Neural cell (in vitro differentiated cells): ENCODE results near the gene ARL3. TPM values are rescaled to one million over a fixed set of nuclear protein-coding genes. Genes with fewer than 3 reads are reported as not detected.

Experiments used
- H2AFZ ChIP-seq: fragments of 200-600, 300-800 bp; sonication (generic), shearing (Covaris generic); 2 replicates; pipeline ENCODE4 v1.6.0; 2014; ENCODE audit warnings: low read depth, mild to moderate bottlenecking, antibody characterized with exemption, low read length, moderate library complexity
- H3F3A ChIP-seq: fragments of 200-600 bp; shearing (Covaris generic); 2 replicates; pipeline ENCODE4 v1.6.1; 2016; ENCODE audit warnings: mild to moderate bottlenecking, moderate library complexity, mixed read lengths, antibody characterized with exemption, low read length; ENCODE audit not compliant: insufficient read depth, poor library complexity, severe bottlenecking
- H3K27ac ChIP-seq: fragments of 200-600, 300-800 bp; sonication (generic), shearing (Covaris generic); 2 replicates; pipeline ENCODE4 v1.5.1; 2014; ENCODE audit warnings: mild to moderate bottlenecking, low read length, moderate library complexity
- H3K27me3 ChIP-seq: fragments of 300-800, 200-600 bp; sonication (generic), shearing (Covaris generic); 2 replicates; pipeline ENCODE4 v1.6.0; 2014; ENCODE audit warnings: mild to moderate bottlenecking, low read depth, low read length, moderate library complexity; ENCODE audit not compliant: insufficient read depth
- H3K36me3 ChIP-seq: fragments of 300-800, 200-600 bp; sonication (generic), shearing (Covaris generic); 2 replicates; pipeline ENCODE4 v1.5.1; 2014; ENCODE audit warnings: mild to moderate bottlenecking, antibody characterized with exemption, low read length, moderate library complexity; ENCODE audit not compliant: insufficient read depth
- H3K4me2 ChIP-seq: fragments of 300-800, 200-600 bp; sonication (generic), shearing (Covaris generic); 2 replicates; pipeline ENCODE4 v1.6.0; 2014; ENCODE audit warnings: mild to moderate bottlenecking, low read length
- H3K4me3 ChIP-seq: fragments of 300-800, 200-600 bp; sonication (generic), shearing (Covaris generic); 2 replicates; pipeline ENCODE4 v1.5.1; 2014; ENCODE audit warnings: mild to moderate bottlenecking, low read length, moderate library complexity
- H3K79me2 ChIP-seq: fragments of 200-600 bp; shearing (Covaris generic); replicated peaks from 2 replicates; pipeline ENCODE4 v1.6.0; 2014; ENCODE audit warnings: mild to moderate bottlenecking, low read length, moderate library complexity; ENCODE audit not compliant: insufficient read depth
- H3K9ac ChIP-seq: fragments of 300-800, 200-600 bp; sonication (generic), shearing (Covaris generic); 2 replicates; pipeline ENCODE4 v1.6.1; 2016; ENCODE audit warnings: mild to moderate bottlenecking, low read length, mixed read lengths
- H3K9me2 ChIP-seq: fragments of 200-600 bp; shearing (Covaris generic); 2 replicates; pipeline ENCODE4 v1.6.1; 2016; ENCODE audit warnings: mild to moderate bottlenecking, low read length, mixed read lengths; ENCODE audit not compliant: insufficient read depth
- H3K9me3 ChIP-seq: fragments of 200-600, 300-800 bp; sonication (generic), shearing (Covaris generic); 2 replicates; pipeline ENCODE4 v1.6.1; 2016; ENCODE audit warnings: mild to moderate bottlenecking, mixed run types, low read length, moderate library complexity, mixed read lengths
- H4K20me1 ChIP-seq: fragments of 200-600 bp; shearing (Covaris generic); 2 replicates; pipeline ENCODE4 v1.6.1; 2016; ENCODE audit warnings: mild to moderate bottlenecking, mixed run types; ENCODE audit not compliant: insufficient read depth
- CTCF ChIP-seq: fragments of 450-650 bp; IDR thresholded peaks from 2 replicates; pipeline ENCODE4 v1.5.1; 2014; ENCODE audit warnings: antibody characterized with exemption, mild to moderate bottlenecking, moderate library complexity; ENCODE audit not compliant: poor library complexity, severe bottlenecking
- EP300 ChIP-seq: fragments of 450-650 bp; conservative IDR thresholded peaks from 2 replicates; pipeline ENCODE4 v1.6.1; 2014; ENCODE audit warnings: antibody characterized with exemption, mild to moderate bottlenecking, moderate library complexity; ENCODE audit not compliant: poor library complexity, severe bottlenecking
- EZH2 ChIP-seq: fragments of 200-600, 300-800 bp; shearing (Covaris generic), sonication (generic); IDR thresholded peaks from 2 replicates; pipeline ENCODE4 v1.6.1; 2014; ENCODE audit warnings: antibody characterized with exemption, low read length, borderline replicate concordance, mild to moderate bottlenecking; ENCODE audit not compliant: insufficient read depth, poor library complexity, severe bottlenecking
- MXI1 ChIP-seq: fragments of 450-650 bp; conservative IDR thresholded peaks from 2 replicates; pipeline ENCODE4 v1.6.1; 2014; ENCODE audit warnings: antibody characterized with exemption, mild to moderate bottlenecking; ENCODE audit not compliant: poor library complexity, severe bottlenecking
- POLR2AphosphoS5 ChIP-seq: IDR thresholded peaks from 2 replicates; pipeline ENCODE4 v1.6.1; 2012
- RAD21 ChIP-seq: fragments of 450-650 bp; conservative IDR thresholded peaks from 2 replicates; pipeline ENCODE4 v1.6.1; 2014; ENCODE audit warnings: antibody characterized with exemption, mild to moderate bottlenecking, moderate library complexity
- REST ChIP-seq: IDR thresholded peaks from 2 replicates; pipeline ENCODE4 v1.6.1; 2012; ENCODE audit warnings: borderline replicate concordance
- SMC3 ChIP-seq: fragments of 450-650 bp; conservative IDR thresholded peaks from 2 replicates; pipeline ENCODE4 v1.6.1; 2014; ENCODE audit warnings: antibody characterized with exemption, mild to moderate bottlenecking, moderate library complexity; ENCODE audit not compliant: poor library complexity
- TAF1 ChIP-seq: IDR thresholded peaks from 2 replicates; pipeline ENCODE4 v1.6.1; 2012; ENCODE audit warnings: low read depth
- polyA plus RNA-seq: library from polyadenylated mRNA; depleted of rRNA; stranded (reverse); fragments of >200 nt; gene quantifications from 2 replicates; pipeline ENCODE4 v1.2.3, GENCODE V29; 2014

Gene ARL3
- polyA plus RNA-seq, 1 donor from 2014 or later = 56.0 TPM

GRCh38 chr10:102652170-102652916, 61.9 kb downstream of the ARL3 start:
- Histone ChIP-seq H3K9ac (no peak overlapping the region), H3K9me2 (no peaks in the 10 kb centered on the region), H3K36me3 (no peaks in the 10 kb centered on the region), H3F3A (no peaks in the 10 kb centered on the region), H3K27ac (no peak overlapping the region), H2AFZ (no peak overlapping the region), H3K27me3 (no peaks in the 10 kb centered on the region), H3K9me3 (no peaks in the 10 kb centered on the region), H3K79me2 (peaks cover 64% of the 10 kb centered on the region), H3K4me3 (no peak overlapping the region), H4K20me1 (peaks cover 19% of the 10 kb centered on the region), H3K4me2 (no peak overlapping the region)
- TF ChIP-seq CTCF (no peak), TAF1 (no peak)

GRCh38 chr10:102651455-102652169, 62.6 kb downstream of the ARL3 start:
- Histone ChIP-seq H3K4me3 (no peak overlapping the region), H3K79me2 (peaks cover 72% of the 10 kb centered on the region), H3K9ac (no peak overlapping the region), H3F3A (no peaks in the 10 kb centered on the region), H3K27ac (no peak overlapping the region), H2AFZ (no peak overlapping the region), H4K20me1 (peaks cover 19% of the 10 kb centered on the region), H3K27me3 (no peaks in the 10 kb centered on the region), H3K9me3 (no peaks in the 10 kb centered on the region), H3K4me2 (no peak overlapping the region), H3K36me3 (no peaks in the 10 kb centered on the region), H3K9me2 (no peaks in the 10 kb centered on the region)
- TF ChIP-seq REST (no peak), EZH2 (no peak), TAF1 (no peak), MXI1 (no peak), EP300 (no peak), RAD21 (no peak), CTCF (no peak), POLR2AphosphoS5 (no peak), SMC3 (no peak)
